ENCODE measurements around the gene ZDHHC3.
A peak's percentile ranks its signal among the peaks of the same experiment; 100 is the strongest.

The ZDHHC3 gene

GRCh38 chr3:44887101-44887500, 88.9 kb downstream of the ZDHHC3 start:
- Histone ChIP-seq H3K56ac (ENCODE audit: low read length) (no peak overlapping the region), H3K79me2 (ENCODE audit: control insufficient read depth, insufficient read depth, low read length) (no peaks in the 10 kb centered on the region), H3K4me3 (ENCODE audit: low read length) (no peak overlapping the region), H3K23ac (ENCODE audit: low read length) (no peak overlapping the region), H3K27ac (ENCODE audit: low read depth, low read length) (no peak overlapping the region), H4K5ac (ENCODE audit: low read length) (no peak overlapping the region), H3K36me3 (ENCODE audit: control insufficient read depth, insufficient read depth, low read length) (no peaks in the 10 kb centered on the region), H3K27me3 (ENCODE audit: insufficient read depth, low read length, poor library complexity) (no peaks in the 10 kb centered on the region), H2BK120ac (ENCODE audit: low read depth, low read length) (no peak overlapping the region), H3K9ac (ENCODE audit: low read length) (no peak overlapping the region), H2BK15ac (replicated peaks; ENCODE audit: low read depth) (no peak overlapping the region), H3K4ac (ENCODE audit: low read depth, low read length) (no peak overlapping the region), H2BK5ac (ENCODE audit: low read length) (no peak overlapping the region), H3K18ac (ENCODE audit: low read length) (no peak overlapping the region), H3K4me1 (ENCODE audit: control insufficient read depth, low read depth, low read length) (peaks cover 5% of the 10 kb centered on the region), H2AK5ac (ENCODE audit: low read length) (no peak overlapping the region), H4K8ac (ENCODE audit: low read depth, low read length) (no peak overlapping the region), H3K4me2 (ENCODE audit: low read length) (no peak overlapping the region), H3K79me1 (ENCODE audit: low read length) (no peaks in the 10 kb centered on the region)
- no CpG with 5 or more reads among the region's 7 CpGs for WGBS (ENCODE audit: extremely low coverage, insufficient coverage, low lambda C conversion rate)
- no peak for DNase-seq

- Histone ChIP-seq H2BK5ac (ENCODE audit: low read length) (no peak overlapping the region), H4K8ac (ENCODE audit: low read depth, low read length) (no peak overlapping the region), H3K18ac (ENCODE audit: low read length) (no peak overlapping the region), H2BK120ac (ENCODE audit: low read depth, low read length) (no peak overlapping the region), H3K4me2 (ENCODE audit: low read length) (no peak overlapping the region), H3K9ac (ENCODE audit: low read length) (no peak overlapping the region), H3K4ac (ENCODE audit: low read depth, low read length) (no peak overlapping the region), H4K5ac (ENCODE audit: low read length) (no peak overlapping the region), H3K27me3 (ENCODE audit: insufficient read depth, low read length, poor library complexity) (no peaks in the 10 kb centered on the region), H3K27ac (ENCODE audit: low read depth, low read length) (no peak overlapping the region), H2AK5ac (ENCODE audit: low read length) (no peak overlapping the region), H3K79me2 (ENCODE audit: control insufficient read depth, insufficient read depth, low read length) (no peaks in the 10 kb centered on the region), H3K4me3 (ENCODE audit: low read length) (no peak overlapping the region), H2BK15ac (replicated peaks; ENCODE audit: low read depth) (no peak overlapping the region), H3K23ac (ENCODE audit: low read length) (no peak overlapping the region), H3K36me3 (ENCODE audit: control insufficient read depth, insufficient read depth, low read length) (no peaks in the 10 kb centered on the region), H3K56ac (ENCODE audit: low read length) (no peak overlapping the region), H3K4me1 (ENCODE audit: control insufficient read depth, low read depth, low read length) (peaks cover 5% of the 10 kb centered on the region), H3K79me1 (ENCODE audit: low read length) (no peaks in the 10 kb centered on the region)
- WGBS (ENCODE audit: extremely low coverage, insufficient coverage, low lambda C conversion rate), result no CpG with 5 or more reads among the region's 3 CpGs
- no peak for DNase-seq
Observed at GRCh38 chr3:44886561-44886960, 89.4 kb downstream of the ZDHHC3 start.

- Histone ChIP-seq H2BK120ac (ENCODE audit: low read depth, low read length) (no peak overlapping the region), H3K79me2 (ENCODE audit: control insufficient read depth, insufficient read depth, low read length) (no peaks in the 10 kb centered on the region), H2BK5ac (ENCODE audit: low read length) (no peak overlapping the region), H3K27me3 (ENCODE audit: insufficient read depth, low read length, poor library complexity) (no peaks in the 10 kb centered on the region), H3K18ac (ENCODE audit: low read length) (no peak overlapping the region), H4K8ac (ENCODE audit: low read depth, low read length) (no peak overlapping the region), H3K4me3 (ENCODE audit: low read length) (no peak overlapping the region), H3K79me1 (ENCODE audit: low read length) (no peaks in the 10 kb centered on the region), H3K36me3 (ENCODE audit: control insufficient read depth, insufficient read depth, low read length) (no peaks in the 10 kb centered on the region), H3K9ac (ENCODE audit: low read length) (no peak overlapping the region), H3K4me1 (ENCODE audit: control insufficient read depth, low read depth, low read length) (peaks cover 5% of the 10 kb centered on the region), H3K56ac (ENCODE audit: low read length) (no peak overlapping the region), H3K27ac (ENCODE audit: low read depth, low read length) (no peak overlapping the region), H3K4me2 (ENCODE audit: low read length) (no peak overlapping the region), H3K23ac (ENCODE audit: low read length) (no peak overlapping the region), H2BK15ac (replicated peaks; ENCODE audit: low read depth) (no peak overlapping the region), H4K5ac (ENCODE audit: low read length) (no peak overlapping the region), H3K4ac (ENCODE audit: low read depth, low read length) (no peak overlapping the region), H2AK5ac (ENCODE audit: low read length) (no peak overlapping the region)
- peak; percentile 83 for DNase-seq
- no CpG with 5 or more reads among the region's 4 CpGs for WGBS (ENCODE audit: extremely low coverage, insufficient coverage, low lambda C conversion rate)
Observed at GRCh38 chr3:44885618-44886017, 90.4 kb downstream of the ZDHHC3 start.

- Histone ChIP-seq H2AK5ac (ENCODE audit: low read length) (no peak overlapping the region), H4K5ac (ENCODE audit: low read length) (no peak overlapping the region), H2BK120ac (ENCODE audit: low read depth, low read length) (no peak overlapping the region), H3K27ac (ENCODE audit: low read depth, low read length) (peak overlapping the region; percentile 22), H2BK15ac (replicated peaks; ENCODE audit: low read depth) (no peak overlapping the region), H3K4ac (ENCODE audit: low read depth, low read length) (no peak overlapping the region), H3K18ac (ENCODE audit: low read length) (no peak overlapping the region), H3K4me1 (ENCODE audit: control insufficient read depth, low read depth, low read length) (peaks cover 5% of the 10 kb centered on the region), H3K79me1 (ENCODE audit: low read length) (no peaks in the 10 kb centered on the region), H3K23ac (ENCODE audit: low read length) (no peak overlapping the region), H2BK5ac (ENCODE audit: low read length) (no peak overlapping the region), H3K4me3 (ENCODE audit: low read length) (no peak overlapping the region), H3K9ac (ENCODE audit: low read length) (no peak overlapping the region), H3K36me3 (ENCODE audit: control insufficient read depth, insufficient read depth, low read length) (no peaks in the 10 kb centered on the region), H3K56ac (ENCODE audit: low read length) (peak overlapping the region; percentile 10), H3K79me2 (ENCODE audit: control insufficient read depth, insufficient read depth, low read length) (no peaks in the 10 kb centered on the region), H3K27me3 (ENCODE audit: insufficient read depth, low read length, poor library complexity) (no peaks in the 10 kb centered on the region), H4K8ac (ENCODE audit: low read depth, low read length) (no peak overlapping the region), H3K4me2 (ENCODE audit: low read length) (no peak overlapping the region)
- DNase-seq, result peak; percentile 88
- no CpG with 5 or more reads among the region's 4 CpGs for WGBS (ENCODE audit: extremely low coverage, insufficient coverage, low lambda C conversion rate)
Observed at GRCh38 chr3:44883999-44884431, 92.0 kb downstream of the ZDHHC3 start.

- Histone ChIP-seq H2AK5ac (ENCODE audit: low read length) (no peak overlapping the region), H4K8ac (ENCODE audit: low read depth, low read length) (no peak overlapping the region), H4K5ac (ENCODE audit: low read length) (no peak overlapping the region), H3K79me1 (ENCODE audit: low read length) (no peaks in the 10 kb centered on the region), H3K27me3 (ENCODE audit: insufficient read depth, low read length, poor library complexity) (no peaks in the 10 kb centered on the region), H3K23ac (ENCODE audit: low read length) (no peak overlapping the region), H3K4ac (ENCODE audit: low read depth, low read length) (no peak overlapping the region), H3K36me3 (ENCODE audit: control insufficient read depth, insufficient read depth, low read length) (no peaks in the 10 kb centered on the region), H3K79me2 (ENCODE audit: control insufficient read depth, insufficient read depth, low read length) (no peaks in the 10 kb centered on the region), H3K9ac (ENCODE audit: low read length) (no peak overlapping the region), H3K56ac (ENCODE audit: low read length) (peak overlapping the region; percentile 10), H2BK5ac (ENCODE audit: low read length) (no peak overlapping the region), H3K27ac (ENCODE audit: low read depth, low read length) (peak overlapping the region; percentile 22), H2BK120ac (ENCODE audit: low read depth, low read length) (no peak overlapping the region), H3K18ac (ENCODE audit: low read length) (no peak overlapping the region), H2BK15ac (replicated peaks; ENCODE audit: low read depth) (no peak overlapping the region), H3K4me2 (ENCODE audit: low read length) (no peak overlapping the region), H3K4me3 (ENCODE audit: low read length) (no peak overlapping the region), H3K4me1 (ENCODE audit: control insufficient read depth, low read depth, low read length) (peaks cover 5% of the 10 kb centered on the region)
- peak; percentile 29 for DNase-seq
- WGBS (ENCODE audit: extremely low coverage, insufficient coverage, low lambda C conversion rate), result no CpG with 5 or more reads among the region's 5 CpGs
Observed at GRCh38 chr3:44883213-44883955, 92.6 kb downstream of the ZDHHC3 start.

- H3K4me3 ChIP-seq (ENCODE audit: low read length), result no peak overlapping the region
- no peak overlapping the region for H2BK15ac ChIP-seq (replicated peaks; ENCODE audit: low read depth)
- no peak overlapping the region for H4K8ac ChIP-seq (ENCODE audit: low read depth, low read length)
- H3K27me3 ChIP-seq (ENCODE audit: insufficient read depth, low read length, poor library complexity), result no peaks in the 10 kb centered on the region
- no peaks in the 10 kb centered on the region for H3K36me3 ChIP-seq (ENCODE audit: control insufficient read depth, insufficient read depth, low read length)
- H3K4me1 ChIP-seq (ENCODE audit: control insufficient read depth, low read depth, low read length), result peaks cover 5% of the 10 kb centered on the region
- DNase-seq, result no peak
- H2AK5ac ChIP-seq (ENCODE audit: low read length), result no peak overlapping the region
- H3K79me1 ChIP-seq (ENCODE audit: low read length), result no peaks in the 10 kb centered on the region
- WGBS (ENCODE audit: extremely low coverage, insufficient coverage, low lambda C conversion rate), result no CpG with 5 or more reads among the region's 2 CpGs
- no peaks in the 10 kb centered on the region for H3K79me2 ChIP-seq (ENCODE audit: control insufficient read depth, insufficient read depth, low read length)
- no peak overlapping the region for H2BK5ac ChIP-seq (ENCODE audit: low read length)
- no peak overlapping the region for H3K23ac ChIP-seq (ENCODE audit: low read length)
- H3K27ac ChIP-seq (ENCODE audit: low read depth, low read length), result no peak overlapping the region
- H3K4me2 ChIP-seq (ENCODE audit: low read length), result no peak overlapping the region
- H4K5ac ChIP-seq (ENCODE audit: low read length), result no peak overlapping the region
- no peak overlapping the region for H3K9ac ChIP-seq (ENCODE audit: low read length)
- H2BK120ac ChIP-seq (ENCODE audit: low read depth, low read length), result no peak overlapping the region
- H3K56ac ChIP-seq (ENCODE audit: low read length), result no peak overlapping the region
- no peak overlapping the region for H3K18ac ChIP-seq (ENCODE audit: low read length)
- H3K4ac ChIP-seq (ENCODE audit: low read depth, low read length), result no peak overlapping the region
Observed at GRCh38 chr3:44880284-44880683, 95.7 kb downstream of the ZDHHC3 start.

All from mesendoderm (in vitro differentiated cells).